ENCODE data around the gene BCAS3.

BCAS3 gene

DNA sequence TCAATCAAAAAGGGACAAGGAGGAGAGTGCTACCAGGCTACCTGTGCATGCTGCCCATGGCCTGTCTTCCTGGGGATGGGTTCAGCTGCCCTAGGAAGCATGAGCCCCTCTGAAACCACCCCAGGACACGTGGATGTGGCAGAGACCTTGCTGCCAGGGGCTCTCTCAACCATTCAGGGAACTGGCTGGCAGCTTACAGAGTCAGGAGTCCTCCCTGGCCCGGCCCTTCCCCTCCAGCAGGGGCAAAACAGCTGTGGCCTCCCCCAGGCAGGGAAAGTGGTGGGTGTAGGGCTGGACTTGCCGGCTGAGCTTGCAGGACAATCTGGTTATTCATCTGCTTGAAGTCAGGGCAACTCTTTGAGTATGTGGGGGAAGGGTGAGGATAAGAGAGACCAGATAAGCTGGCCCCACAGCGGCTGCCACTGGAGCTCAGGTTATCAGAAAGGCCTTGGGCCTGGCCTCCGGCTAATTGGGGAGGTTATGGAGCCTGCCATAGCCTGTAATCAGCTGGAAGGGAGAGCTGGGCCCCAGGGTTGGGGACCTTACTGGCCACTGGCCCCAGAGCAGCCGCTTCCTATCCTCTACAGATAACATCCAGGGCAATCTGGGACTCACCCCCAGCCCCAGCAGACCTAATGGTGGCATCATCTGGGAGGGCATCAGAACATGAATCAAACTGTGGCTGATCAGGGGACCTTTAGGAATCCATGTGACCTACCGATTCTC, 716.4 kb downstream of the BCAS3 start:
- no peak for DNase-seq

DNA sequence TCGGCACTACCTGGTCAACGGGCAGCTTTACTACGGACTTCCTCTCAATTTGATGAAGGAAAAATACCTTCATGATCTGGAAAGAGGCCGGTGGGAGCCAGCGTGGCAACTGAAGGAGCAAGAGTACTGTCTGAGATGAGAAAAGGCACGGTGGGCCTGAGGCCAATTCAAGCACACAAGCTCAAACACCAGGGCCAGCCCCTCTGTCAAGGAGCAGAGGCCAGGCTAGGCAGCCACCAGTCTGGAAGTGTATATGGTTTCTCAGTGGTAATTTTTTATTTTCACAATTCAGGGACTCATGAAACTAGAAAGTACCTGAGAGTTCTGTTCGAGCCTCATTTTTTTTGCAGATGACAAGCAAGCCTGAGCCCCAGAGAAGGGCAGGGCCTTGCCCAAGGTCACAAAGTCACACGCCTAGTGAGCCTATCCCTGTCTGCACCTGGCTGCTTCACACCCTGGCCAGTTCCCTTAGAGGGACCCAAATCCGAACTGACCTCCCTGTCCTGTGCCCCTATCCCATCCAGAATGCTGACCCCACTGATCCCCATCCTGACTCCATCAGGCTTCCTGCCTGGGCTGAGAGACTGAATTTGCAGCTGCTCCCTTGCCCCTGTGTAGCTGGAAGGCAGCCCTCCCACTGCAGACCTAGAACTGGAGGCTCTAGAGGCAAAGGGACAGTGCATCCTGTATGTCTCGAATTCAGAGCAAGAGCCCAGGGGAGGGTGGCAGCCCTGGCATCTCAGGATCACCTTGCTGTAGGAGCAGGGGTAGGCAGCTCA, 717.2 kb downstream of the BCAS3 start:
- no peak for DNase-seq

DNA sequence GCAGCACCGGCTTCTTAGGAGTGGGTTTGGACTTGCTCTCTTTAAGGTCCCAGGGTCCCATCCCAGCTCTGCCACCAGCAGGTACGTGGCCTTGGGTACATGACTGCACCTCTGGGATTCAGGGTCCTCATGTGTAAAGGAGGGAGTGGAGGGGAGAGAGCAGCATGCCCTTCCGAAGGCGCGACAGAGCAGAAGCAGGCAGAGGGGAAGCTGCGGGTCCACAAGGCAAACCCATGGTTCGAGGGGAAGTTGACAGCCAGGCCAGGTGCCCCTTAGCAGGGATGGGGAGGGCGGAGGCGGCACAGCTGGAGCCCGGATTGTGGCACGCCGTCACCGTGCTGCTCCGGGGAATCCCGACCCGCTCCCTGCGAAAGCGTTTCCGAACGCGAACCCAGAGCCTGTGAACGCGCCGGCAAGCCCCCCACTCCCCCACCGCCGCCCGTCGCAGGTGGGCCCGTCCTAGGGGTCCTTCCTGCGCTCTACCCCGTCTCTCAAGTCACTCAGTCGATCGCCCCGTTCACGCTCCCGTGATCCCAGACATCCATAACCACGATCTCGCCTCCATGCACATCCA, 717.8 kb downstream of the BCAS3 start:
- no peak for DNase-seq

DNA sequence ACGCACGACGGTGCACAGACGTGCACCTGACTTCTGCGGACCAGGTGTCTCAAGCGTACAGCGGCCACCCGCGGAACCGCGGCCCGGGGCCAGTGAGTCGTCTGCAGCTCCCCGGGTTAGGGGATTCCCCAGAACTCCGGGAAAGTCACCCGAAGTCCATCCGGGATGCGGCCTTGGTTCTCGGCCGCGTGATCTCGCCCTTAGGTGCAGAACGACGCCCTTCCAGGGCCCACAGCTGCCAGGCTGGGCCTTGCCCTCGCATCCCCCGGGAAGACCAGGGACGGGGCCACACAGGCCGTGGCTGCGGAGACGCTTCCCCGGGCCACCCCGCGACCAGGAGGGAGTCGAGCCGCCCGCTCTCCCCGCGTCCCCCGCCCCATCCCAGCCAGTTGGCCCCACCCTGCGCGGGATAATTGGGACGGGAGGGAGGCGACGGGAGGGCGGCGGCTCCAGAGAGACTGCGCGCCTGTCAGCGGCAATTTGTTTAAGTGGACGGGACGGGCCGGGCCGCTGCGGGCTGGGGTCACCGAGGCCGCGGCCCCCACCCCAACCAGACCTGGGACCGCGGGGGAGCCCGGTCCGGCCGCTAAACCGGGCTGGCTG, 718.4 kb downstream of the BCAS3 start:
- no peak for DNase-seq

DNA sequence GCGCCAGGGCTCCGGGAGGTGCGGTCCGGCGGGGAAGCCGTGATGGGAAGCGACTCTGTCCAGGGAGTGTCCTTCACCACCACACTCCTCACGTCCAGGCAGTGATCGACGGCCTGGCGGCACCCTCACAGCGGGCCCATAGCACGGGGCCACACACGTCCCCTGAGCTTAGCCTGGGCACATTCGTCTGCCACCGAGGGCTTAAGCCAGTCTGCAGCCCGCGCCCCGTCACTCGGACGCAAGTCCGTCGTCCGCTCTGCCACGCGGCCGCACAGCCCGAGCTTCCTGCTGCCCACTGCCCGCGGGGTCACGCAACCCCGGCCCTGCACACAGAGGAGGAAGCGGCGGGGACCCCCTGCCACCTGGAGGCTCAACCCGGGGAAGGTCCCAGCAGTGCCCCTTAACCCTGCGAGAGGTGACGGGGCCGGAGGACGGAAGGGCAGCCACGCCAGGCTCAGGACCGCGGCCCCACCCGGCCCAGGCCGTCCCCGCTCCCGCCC, 719.0 kb downstream of the BCAS3 start:
- no peak for DNase-seq

DNA sequence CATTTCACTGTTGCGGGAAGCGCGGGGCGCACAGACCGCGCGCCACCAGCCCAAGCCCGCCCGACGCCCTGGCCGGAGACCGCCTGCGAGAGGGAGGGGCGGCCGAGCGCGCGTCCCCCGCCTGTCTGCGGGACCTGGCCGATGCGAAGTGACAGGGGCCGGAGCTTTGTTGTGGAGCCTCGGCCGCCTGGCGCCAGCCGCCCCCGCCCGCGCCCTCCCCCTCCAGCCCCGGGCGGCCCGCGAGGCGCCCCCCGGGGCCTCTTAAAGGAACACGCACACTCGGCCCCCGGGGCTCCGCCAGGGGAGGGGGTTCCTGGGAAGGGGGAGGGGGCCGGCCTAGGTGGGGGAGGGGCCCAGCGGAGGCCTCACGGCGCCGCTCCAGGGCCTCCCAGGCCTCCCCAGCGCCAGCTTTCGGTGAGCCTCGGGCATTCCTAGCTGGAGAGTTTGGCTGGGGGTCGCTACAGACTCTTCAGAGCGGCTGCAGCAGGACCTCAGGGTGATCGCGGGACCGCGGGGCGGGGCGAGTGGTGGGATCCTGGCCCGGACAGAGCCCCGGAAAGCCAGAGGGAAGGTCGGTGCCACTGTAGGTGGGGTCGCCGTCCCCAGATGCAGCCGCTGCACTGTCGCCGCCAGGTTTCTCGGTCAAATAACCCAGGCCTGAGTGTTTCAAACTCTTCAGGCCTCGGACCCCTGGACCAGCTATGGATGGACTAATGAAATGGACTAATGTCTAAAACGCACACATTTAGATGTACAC, 719.6 kb downstream of the BCAS3 start:
- no peak for DNase-seq

DNA sequence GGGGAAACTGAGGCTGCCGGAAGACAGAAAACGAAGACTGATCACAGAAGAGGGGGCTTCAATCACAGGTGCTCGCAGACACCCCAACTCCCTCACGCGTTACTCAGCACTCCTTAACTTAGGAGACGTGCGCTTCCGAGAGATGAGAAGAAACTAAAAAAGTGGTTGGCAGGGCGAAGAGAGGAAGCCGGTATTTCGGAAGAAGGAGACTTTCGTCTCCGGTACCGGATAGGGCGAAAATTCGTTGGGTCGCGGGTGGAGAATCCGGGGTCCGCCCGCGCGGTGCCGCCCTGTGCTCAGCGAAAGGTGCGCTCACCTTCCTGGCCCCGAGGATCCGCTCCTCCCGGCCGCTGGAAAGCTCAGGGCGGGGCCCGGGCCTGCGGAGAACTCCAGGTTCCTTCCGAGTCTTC, 721.1 kb downstream of the BCAS3 start:
- no peak for DNase-seq

DNA sequence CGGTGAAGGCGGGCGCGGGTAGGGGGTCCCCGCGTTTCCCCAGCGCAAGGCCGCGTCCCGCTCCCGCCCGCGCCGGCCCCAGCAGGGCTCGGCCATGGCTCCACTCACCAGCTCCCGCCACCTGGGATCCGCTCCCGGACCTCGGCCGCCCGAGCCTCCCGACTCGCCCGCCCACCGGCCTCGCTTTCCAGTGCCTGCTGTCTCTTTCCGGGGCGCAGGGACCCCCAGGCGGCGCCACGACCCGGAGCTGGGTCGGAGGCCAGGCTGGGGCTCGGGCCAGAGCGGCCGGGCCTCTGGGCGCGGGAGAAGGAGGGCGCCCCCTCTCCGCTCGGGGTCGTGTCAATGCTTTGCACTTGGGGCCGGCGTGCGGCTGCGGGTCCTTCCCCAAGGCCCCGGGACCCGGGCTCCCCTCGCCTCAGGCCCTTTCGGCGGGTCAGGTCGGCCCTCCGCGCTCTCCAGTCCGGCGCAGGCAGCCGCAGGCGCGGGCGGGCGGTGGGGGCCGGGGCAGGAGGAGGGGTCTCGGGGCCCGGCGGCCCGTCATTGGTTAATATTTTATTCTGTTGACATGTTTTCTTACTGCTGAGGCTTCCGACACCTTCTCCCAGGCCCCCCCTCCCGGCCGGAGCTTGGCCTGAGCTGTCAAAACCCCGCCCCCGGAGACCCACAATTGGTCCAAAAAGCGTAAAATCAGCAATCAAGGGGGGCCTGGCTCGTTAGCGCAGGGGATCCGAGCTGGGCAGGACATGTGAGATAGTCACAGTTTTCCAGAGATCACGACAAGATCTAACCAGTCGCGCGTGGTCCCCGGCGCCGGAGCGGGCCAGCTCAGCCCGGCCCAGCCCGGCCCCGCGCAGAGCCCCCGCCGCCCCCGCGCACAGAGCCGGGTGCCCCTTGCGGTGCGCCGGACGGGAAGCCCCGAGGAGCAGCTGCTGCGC, 721.7 kb downstream of the BCAS3 start, which contains the start of gene TBX2:
TSS of gene TBX2 (plus strand) at position 713 of the 935 bp plus-strand sequence. CDS start 334 bp downstream, outside the sequence.
- no peak for DNase-seq

DNA sequence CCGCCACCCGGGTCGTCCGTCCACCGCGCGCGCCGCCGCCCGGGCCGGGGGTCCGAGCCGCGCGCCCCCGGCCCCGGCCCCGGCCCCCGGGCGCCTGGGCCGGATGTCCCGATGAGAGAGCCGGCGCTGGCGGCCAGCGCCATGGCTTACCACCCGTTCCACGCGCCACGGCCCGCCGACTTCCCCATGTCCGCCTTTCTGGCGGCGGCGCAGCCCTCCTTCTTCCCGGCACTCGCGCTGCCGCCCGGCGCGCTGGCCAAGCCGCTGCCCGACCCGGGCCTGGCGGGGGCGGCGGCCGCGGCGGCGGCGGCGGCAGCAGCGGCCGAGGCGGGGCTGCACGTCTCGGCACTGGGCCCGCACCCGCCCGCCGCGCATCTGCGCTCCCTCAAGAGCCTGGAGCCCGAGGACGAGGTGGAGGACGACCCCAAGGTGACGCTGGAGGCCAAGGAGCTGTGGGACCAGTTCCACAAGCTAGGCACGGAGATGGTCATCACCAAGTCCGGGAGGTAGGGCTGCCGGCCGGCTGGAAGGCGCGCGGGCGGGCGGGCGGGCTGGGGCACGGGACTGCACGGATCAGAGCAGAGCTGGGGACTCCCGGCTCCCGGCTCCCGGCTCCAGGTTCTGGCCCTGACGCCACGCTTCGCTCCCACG, 722.5 kb downstream of the BCAS3 start:
- no peak for DNase-seq

DNA sequence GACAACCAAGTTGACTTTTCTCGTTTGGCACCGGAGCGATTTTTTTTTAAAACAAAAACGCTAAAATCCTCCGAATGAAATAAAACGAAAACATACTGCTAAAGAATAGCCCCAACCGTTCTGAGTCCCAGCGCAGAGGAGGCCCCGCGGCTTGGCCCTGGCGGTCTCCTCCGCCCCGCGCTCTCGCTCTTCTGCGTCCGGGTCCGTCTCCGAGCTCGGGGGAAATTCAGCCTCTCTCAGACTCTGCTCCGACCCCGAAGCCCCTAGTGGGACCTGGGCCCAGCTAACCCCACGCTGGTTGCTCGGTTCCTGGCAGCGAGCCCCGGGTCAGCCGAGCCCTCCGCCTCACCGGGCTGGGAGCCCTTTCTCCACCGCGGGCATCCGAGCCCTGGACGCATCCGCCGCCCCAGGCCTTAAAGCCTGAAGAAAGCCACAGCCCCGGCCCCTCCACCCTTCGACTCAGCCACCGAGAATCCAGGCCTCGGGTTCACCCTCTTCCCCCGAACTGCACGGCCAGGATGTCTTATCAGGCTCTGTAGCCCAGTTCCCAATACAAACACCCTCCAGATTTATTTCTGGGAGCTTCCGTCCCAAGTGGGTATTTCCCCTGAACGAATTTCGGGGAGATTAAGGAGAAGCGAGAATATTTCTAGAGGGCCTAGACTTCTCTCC, 723.2 kb downstream of the BCAS3 start:
- DNase-seq: no peak

DNA sequence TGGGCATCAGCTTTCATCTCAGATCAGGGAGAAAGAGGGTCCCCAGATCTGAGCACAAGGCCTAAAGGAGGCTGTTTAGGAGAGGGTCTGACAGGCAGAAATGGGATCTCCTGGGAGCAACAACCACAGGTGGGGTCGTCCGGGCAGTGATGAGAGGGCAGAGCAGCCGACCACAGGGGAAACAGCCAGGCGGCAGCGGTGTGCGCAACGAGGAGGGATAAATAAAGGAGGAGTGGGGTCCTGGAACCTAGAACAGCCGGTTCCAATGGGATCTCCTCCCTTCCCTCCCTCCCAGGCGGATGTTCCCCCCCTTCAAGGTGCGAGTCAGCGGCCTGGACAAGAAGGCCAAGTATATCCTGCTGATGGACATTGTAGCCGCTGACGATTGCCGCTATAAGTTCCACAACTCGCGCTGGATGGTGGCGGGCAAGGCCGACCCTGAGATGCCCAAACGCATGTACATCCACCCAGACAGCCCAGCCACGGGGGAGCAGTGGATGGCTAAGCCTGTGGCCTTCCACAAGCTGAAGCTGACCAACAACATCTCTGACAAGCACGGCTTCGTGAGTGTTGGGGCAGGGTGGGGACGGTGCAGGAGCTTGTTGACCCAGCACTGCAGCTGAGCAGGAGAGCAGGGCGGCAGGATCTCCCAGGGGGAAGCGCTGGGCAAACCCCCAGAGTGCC, 723.9 kb downstream of the BCAS3 start:
- DNase-seq: no peak

DNA sequence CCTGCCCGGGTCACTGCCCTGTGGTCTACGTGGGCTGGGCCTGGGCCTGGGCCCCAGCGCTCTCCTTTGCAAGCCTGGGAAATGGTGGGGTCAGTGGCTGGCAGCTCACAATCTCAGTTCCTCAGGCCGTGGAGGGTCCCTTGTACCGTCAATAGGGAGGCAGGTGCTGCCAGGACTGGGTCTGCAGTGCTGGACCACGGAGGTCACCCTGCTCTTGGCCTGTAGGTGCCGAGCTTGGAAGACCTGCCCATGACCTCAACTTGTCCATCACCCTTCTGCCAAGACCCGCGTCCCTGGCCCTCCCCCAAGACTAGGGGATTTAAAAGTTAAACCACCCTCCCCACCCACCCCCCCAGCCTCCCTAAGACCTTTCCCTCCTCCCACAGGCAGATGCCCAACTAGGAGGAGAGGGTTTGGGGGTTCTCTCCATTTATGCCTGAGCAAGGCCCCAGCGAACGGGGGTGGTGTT, 724.5 kb downstream of the BCAS3 start:
- DNase-seq: no peak

DNA sequence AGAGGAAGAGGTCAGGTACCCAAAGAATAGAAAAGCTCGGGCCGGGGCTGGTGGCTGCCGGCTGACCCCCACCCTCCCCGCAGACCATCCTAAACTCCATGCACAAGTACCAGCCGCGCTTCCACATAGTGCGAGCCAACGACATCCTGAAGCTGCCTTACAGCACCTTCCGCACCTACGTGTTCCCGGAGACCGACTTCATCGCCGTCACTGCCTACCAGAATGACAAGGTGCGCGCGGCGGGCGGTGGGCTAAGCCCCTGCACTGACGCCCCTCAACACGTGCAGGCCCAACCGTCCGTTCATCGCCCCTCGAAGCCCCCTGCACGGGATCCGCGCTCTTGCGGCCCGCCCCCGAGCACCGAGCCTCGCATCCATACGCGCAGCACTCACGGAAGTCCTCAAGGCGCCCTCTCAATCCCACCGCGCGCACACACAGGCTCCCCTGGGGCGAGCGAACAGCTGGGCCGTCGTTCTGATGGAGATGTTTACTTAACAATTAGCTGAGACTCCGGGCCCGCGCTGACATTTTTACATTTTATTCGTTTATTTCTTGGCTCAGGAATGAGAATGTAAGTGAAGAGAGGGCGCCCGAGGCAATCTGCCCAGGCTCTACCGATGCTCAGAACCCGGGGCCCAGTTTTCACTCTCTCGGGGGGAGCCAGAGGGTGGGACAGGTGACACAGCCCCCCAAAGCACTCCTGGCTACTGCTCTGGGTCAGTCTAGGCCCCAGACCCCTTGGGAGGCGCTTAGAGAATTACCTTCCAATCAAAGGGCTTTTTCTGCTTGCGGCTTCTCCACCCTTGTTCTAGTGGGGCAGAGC, 725.5 kb downstream of the BCAS3 start:
- peak; percentile 32 for DNase-seq

DNA sequence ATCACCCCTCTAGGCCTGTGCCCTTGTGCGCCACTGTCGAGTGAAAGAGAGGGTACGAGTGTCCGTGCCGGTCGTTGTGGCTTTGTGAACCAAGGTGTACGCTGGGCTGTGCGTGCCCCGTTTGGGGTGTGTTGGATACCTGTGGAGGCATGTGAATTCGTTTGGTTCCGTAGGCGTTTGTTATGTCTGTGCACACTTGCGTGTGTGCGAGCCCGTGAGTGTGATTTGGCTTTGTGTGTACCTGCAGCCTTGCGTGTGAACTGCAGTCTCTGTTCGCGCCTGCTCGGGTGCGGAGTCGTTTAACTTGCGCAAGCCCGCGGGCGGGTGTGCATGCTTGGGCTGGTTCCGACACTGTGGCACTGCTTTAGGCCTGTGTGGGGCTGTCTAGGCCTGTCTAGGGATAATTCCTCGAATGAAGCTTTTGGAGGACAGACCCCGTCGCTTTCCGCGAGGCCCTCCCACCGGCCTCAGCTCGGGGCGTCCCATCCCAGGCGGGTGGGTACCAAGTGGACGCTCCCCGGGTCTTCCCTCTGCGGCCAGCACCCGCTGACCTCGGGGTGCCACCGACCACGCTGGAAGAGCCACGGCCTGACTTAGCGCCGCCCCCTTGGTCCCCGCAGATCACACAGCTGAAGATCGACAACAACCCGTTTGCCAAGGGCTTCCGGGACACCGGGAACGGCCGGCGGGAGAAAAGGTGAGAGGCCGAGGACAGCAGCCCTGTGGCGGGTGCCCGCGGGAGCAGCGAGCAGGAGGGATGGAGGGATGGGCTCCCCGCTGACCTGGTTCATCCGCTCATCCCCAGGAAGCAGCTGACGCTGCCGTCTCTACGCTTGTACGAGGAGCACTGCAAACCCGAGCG, 726.4 kb downstream of the BCAS3 start:
- no peak for DNase-seq

DNA sequence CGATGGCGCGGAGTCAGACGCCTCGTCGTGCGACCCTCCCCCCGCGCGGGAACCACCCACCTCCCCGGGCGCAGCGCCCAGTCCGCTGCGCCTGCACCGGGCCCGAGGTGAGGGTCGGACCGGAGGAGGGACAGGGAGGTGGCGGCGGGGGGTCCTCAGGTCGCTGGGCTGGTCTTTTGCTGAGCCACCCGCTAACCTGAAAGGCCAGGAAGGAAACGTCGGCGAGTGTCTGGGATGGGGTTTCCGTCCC, 726.9 kb downstream of the BCAS3 start:
- no peak for DNase-seq

DNA sequence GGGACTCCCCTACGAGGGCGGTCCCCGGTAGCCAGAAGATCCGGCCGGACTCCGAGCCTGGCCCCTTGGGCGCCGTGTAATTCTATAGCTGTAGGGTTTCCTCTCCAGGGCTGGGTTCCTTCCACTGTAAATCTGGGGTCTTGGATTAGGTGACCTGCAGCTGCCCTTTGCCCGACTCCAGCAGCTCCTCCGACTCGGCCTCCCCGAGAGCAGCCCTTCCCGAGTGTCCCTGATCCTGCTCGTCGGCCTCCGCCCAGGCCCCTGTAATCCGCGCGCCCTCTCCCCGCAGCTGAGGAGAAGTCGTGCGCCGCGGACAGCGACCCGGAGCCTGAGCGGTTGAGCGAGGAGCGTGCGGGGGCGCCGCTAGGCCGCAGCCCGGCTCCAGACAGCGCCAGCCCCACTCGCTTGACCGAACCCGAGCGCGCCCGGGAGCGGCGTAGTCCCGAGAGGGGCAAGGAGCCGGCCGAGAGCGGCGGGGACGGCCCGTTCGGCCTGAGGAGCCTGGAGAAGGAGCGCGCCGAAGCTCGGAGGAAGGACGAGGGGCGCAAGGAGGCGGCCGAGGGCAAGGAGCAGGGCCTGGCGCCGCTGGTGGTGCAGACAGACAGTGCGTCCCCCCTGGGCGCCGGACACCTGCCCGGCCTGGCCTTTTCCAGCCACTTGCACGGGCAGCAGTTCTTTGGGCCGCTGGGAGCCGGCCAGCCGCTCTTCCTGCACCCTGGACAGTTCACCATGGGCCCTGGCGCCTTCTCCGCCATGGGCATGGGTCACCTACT, 727.4 kb downstream of the BCAS3 start:
- no peak for DNase-seq
